MV-4-11 (cell line): ENCODE results near the gene TACC3.

Experiments
- DNase-seq: peaks from one replicate; lab custom pipeline; 2025; lab: John Stamatoyannopoulos, UW

The TACC3 gene

DNA sequence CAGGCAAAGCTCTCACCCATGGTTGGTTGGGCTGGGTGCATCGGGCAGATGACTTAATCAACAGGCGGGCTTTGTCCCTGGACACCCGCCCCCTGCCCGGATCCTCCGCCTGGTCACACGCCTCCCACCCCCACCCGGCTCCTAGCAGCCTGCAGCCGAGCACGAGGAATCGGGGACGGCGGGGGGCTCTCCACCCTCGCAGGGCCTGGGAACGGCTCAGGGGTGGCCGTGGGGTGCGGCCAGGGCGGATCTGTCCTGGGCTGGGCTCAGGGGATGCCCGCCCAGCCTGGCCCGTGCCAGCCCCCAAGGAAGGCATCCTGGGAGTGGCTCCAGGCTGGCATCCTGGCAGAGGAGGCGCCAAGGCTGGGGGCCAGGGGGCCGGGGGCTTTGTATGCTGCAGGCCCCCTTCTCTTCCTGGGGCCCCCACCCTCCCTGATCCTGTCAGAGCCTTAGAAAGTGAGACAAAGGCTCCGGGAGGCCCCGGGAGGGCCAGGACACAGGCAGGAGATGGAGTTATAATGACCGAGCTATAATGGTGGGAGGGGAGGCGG, 39.3 kb downstream of the TACC3 start:
- no peak for DNase-seq

- DNase-seq = no peak
Measured at GRCh38 chr4:1761130-1761689, 39.9 kb downstream of the TACC3 start.

- DNase-seq = no peak
Measured at GRCh38 chr4:1762264-1763010, 41.1 kb downstream of the TACC3 start.

DNA sequence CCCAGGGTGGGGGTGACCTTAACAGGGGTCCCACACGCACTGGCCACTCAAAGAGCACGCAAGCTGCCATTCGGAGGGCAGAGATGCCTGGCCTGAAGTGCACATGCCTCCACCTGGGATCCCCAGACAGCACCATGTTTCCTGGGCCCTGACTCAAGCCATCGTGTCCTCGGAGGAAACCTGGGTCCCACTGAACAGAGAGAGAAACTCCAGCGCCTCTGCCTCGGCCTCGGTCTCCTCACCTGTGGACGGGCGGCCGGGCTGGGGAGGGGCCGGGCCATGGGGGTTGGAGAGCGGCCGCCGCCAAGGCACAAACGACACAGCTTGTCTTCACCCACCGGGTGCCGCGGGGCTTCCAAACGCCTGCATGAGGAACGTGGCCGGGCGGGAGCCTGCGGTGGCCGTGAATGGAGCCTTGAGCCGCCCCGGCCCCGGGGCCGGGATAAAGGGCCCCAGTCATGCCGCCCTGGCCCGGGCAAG, 41.8 kb downstream of the TACC3 start:
- DNase-seq = no peak

DNA sequence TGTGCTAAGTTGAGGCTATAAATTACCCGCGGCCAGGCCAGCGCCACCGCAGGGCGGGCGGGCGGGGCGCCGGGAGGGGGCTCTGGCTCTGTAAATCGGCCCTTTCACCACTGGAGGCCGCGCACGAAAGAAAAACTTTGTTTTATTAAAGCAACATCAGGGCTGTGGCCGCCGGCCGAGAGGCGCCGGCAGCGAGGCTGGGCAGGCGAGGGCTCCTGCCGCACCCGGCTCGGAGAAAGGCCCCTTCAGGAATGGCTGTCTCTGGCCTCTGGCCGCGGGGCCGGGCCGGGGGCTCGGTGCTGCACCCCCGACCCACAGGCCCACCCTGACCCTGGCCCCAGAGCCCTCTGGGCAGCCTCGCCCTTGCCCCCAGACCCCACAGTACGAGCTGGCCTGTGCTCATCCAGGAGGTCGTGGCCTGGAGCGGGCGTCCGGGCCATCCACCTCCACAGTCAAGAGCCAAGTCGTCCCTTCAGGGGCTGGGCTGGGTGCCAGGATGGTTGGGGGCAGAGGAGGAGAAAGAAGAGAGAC, 42.3 kb downstream of the TACC3 start:
- peak; percentile 53 for DNase-seq

GRCh38 chr4:1764670-1765069, 43.3 kb downstream of the TACC3 start:
- DNase-seq = no peak

DNA sequence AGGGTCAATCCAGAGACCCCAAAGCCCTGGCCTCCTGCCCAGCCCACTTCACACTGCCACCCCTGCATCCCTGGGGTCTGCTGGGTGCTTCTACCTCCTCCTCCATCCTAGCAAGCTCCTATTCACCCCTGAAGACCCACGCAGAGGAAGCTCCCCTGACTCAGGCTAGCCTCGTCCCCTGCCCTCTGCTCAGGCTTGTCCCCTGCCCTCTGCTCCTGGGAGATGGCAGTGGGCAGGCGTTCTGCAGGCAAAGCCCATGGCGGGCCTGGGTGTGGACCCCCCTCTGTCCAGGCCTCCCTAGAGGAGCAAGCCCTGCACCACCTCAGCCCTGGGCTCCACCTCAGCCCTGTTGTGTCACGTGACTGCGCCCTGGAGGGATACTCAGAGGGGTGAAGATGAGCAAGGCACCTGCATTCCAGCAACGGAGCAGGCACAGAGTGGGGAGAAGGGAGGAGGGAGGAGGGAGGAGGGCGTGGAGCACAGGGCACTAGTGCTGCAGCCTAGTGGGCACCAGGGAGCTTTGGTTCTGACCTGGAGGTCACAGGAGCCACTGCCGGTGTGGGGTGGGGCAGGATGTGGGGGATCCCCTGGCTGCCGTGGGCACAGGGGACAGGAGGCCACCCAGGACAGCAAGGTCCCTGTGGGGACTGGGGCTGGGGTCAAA, 44.2 kb downstream of the TACC3 start:
- DNase-seq = no peak

DNA sequence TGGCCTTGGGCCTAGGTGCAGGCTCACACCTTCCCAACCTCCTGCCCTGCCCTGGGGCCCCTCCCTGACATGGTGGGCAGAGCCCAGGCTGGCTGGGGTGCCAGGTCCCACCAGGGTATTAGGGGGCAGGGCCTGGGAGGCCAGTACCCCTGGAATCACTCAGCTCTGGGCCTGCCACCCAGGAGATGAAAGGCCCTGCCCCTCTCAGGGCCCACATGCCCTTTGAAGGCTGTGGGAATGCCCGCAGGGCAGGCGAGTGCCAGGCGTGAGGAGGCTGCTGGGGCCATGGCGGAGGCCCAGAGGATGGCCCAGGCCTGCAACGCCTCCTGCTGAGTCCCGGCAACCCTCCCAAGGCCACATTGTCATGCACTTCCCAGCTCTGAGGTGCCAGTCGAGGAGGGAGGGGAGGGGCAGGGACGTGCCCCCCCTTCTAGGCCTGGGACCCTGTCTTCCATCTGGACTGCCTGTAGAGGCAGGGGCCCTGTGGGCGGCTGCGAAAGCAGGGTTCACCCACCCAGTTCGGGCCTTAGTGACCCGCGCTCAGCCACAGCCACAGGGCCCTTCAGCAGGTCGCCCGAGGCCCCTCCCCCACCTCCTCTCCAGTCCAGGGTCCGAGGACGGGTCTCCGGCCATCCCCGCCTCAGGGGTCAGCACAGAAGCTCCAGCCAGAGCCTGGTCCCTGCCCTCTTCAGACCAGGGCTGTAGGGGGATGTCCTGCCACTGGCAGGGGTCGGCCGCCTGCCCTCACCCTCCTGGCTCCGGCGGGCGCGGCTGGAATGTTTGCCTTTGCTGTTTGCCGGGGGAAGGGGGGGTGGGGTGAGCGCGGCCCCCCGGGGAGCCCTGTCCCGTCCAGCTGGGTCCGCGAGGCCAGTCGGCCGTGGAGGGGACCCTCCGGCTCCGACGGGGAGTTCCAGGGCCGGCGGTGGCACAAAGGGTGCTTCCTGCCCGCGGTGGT, 45.1 kb downstream of the TACC3 start:
- DNase-seq = no peak

DNA sequence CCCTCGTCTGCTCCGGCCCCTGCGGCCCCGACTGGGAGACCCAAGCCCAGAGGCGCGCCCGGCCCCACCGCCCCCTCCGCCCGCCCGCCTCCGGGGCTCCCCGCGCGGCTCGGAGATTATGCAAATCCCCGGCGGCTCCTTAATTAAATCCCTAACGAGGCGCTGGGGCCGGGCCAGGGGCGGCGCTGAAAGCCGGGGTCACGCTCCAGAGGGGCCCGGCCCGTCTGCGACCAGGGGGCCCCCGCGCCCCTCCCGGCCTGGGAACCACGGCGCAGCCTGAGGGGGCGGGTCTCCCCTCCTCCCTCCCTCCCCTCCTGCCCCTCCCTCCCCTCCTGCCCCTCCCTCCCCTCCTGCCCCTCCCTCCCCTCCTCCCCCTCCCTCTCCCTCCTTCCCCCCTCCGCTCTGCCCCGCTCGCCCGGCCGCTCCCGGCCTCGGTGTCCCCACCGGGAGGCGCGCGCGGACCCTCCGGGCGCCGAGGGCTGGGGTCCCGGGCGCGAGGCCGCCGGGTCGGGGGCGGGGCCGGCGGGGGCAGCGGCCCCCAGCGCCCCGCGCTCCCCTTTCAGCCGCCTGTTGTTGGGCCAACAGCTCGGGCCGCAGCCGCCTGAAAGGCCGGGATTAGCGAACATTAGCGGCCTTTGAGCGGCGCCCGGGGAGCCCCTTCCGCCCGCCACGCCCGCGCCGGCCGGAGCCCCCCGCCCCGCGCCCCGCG, 45.9 kb downstream of the TACC3 start:
- DNase-seq = no peak

GRCh38 chr4:1767770-1768366, 46.5 kb downstream of the TACC3 start:
- no peak for DNase-seq

DNA sequence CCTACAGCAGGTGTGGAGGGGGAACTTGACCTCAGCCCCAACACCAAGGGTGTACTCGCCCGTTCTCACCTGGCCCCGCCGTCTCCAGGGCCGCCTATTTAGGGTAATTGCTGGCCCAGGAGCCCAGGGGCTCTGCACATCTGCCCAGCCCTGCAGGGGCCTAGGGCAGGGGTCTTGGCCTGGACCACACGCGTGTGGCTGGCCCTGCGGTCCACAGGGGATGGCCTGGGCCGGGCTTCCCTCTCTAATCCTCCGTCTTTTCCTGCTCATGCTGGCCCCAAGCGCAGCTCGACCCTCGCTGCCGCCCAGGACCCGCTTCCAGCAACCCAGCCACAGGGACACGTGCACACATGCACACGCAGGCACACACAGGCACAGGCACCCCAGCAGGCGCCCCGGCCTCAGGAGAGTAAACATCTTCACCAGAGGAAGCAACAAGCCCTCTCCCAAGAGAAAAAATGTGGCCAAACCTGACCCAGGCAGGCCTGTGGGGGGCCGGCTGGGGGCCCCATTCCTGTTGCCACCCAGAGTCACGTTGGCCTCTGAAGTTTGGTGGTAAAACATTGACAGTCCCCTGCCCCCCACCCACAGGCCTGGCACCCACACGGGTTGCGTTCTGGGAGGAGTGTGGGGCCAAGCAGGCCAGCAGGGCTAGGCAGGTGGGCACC, 47.2 kb downstream of the TACC3 start:
- no peak for DNase-seq

- DNase-seq = no peak
Measured at GRCh38 chr4:1769692-1770091, 48.4 kb downstream of the TACC3 start.

GRCh38 chr4:1770245-1770644, 48.9 kb downstream of the TACC3 start:
- no peak for DNase-seq

DNA sequence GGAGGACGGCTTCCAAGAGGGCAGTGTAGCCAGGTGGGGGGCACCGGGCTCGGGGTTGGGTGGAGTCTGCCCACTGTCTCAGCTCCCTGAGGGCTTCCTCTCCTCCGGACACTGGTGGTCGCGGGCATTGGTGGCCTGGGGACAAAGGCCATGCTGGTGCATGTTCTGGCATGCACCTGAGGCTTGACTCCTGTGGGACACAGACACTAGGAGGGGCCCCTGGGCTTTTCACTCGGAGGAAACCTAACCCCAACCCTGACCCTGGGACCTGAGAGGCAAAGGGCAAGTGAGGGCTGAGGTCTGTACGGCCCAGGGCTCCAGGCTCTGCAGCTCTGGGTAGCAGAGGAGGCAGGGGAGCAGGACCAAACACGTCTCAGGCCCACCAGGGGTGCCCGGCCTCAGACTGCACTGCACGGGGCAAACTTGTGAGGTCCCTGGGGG, 49.5 kb downstream of the TACC3 start:
- no peak for DNase-seq

GRCh38 chr4:1771555-1772305, 50.4 kb downstream of the TACC3 start:
- peak; percentile 16 for DNase-seq

DNA sequence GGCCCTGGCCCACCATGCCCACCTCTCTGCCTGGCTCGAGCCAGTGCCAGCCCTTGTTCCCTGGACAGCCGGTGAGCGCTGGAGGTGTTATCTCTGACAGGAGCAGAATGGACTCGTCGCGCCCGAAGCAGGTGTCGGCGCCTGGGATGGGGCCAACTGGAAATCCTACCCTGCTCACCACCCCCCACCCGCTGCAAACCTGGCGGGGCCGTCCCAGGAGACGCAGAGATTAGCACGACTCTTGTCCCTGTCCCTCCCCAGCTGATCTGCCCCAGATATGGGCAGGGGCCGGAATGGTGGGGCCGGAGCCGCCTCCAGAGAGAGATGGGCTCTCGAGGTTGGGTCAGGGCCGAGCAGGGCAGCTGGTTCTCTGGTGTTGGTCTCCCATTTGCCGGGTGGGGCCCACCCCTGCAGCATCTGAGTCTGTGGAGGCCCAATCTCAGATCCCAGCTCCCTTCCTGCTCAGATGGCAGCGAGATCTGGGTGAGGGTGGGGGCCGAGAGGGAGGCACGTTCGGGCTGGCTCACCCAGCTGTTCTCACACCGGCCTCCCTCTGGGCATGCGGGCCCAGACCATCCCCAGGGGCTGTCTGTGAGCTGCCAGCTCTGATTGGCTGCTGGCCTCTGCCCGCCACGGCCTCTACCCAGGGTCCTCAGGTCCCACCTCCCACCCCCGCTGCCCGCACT, 51.7 kb downstream of the TACC3 start:
- DNase-seq = no peak

- DNase-seq = no peak
Measured at GRCh38 chr4:1773754-1774153, 52.4 kb downstream of the TACC3 start.

DNA sequence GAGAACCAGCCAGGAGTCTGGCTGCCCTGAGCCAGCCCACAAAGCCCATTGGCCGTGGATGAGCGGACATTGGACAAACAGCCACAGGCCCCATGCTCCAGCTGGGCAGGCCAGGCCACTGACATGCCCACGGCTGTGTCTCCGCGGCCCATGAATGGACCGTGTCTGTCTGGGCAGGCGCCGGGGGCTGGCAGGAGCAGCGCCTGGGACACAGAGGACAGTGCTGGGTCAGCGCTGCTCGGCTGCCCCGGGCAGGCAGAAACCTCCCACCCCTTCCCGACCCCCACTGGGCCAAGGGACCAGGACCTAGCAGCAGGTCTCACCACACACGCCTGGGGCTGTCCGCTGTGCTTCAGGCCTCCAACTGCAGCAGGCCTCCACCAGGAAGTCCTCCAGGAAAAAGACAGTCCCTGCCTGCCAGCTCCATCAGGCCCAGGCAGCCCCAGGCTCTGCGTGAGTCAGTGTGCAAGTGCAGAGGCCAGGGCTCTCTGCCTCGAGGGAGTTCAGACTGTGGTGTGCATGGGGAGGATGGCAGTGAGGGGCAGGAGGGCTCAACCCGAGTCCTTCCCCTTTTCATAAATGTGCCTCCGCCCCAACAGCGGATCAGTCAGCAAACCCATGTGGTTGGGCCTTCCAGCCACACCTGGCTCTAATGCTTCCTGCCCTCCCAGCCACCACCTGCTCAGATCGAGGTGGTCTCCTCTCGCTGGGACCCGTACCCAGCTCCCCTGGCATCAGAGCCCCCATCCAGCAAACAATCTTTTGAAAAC, 54.6 kb downstream of the TACC3 start:
- DNase-seq = peak; percentile 82
